ENCODE data around the gene PRMT9. TPM values are rescaled to one million over a fixed set of nuclear protein-coding genes. Genes with fewer than 3 reads are reported as not detected.

PRMT9 gene
- total RNA-seq, 4 donors from 2014 or later = 22.9 to 28.3 (median 26.2) TPM

DNA sequence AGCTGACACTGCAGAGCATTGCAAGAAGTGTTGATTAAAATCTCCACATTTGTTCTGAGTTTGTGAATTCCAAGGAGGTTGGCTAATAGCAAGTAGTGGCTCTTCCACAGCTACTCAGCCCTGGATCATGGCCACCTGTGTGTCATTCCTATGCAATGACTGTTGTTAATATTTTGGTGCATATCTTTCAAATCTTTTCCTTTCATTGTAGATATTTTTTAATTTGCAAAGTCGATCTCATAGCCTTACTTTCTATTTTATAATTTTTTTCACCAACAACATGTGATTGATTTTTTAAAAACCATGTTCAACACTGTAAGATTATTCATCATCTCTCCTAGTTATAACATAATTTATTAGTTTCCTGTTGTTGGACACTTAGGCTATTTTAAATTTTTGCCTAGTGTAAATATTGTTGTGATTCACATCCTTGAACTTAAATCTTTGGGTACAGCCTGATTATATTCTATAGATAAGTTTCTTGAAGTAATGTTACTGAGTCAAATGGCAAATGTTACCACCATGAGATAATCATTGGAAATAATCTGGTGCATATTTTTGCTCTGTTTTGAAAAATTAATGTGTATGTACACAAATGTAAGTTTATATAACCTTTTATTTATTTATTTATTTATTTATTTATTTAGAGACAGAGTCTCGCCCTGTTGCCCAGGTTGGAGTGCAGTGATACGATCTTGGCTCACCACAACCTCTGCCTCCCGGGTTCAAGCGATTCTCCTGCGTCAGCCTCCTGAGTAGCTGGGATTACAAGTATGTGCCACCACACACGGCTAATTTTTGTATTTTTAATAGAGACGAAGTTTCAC, 30.8 kb upstream of the PRMT9 start:
- WGBS, 2 donors = 93 to 95% methylated on average over 8 of the region's 8 CpGs
- no peaks in the 10 kb centered on the region for H3K36me3 ChIP-seq
- intact Hi-C loops (cut with DNase I) = no loop called here
- peak in 1 of 2 donors; percentile 8 for DNase-seq
- no peak overlapping the region for H3K27ac ChIP-seq
- H3K9me3 ChIP-seq = no peaks in the 10 kb centered on the region
- no peaks in the 10 kb centered on the region for H3K27me3 ChIP-seq
- H3K4me1 ChIP-seq = no peaks in the 10 kb centered on the region
- no peak for TF ChIP-seq POLR2A (IDR thresholded peaks at IDR 0.05)
- no peak for TF ChIP-seq CTCF (IDR thresholded peaks at IDR 0.05)
- H3K4me3 ChIP-seq (replicated peaks in 1 of 3) = no peak overlapping the region

DNA sequence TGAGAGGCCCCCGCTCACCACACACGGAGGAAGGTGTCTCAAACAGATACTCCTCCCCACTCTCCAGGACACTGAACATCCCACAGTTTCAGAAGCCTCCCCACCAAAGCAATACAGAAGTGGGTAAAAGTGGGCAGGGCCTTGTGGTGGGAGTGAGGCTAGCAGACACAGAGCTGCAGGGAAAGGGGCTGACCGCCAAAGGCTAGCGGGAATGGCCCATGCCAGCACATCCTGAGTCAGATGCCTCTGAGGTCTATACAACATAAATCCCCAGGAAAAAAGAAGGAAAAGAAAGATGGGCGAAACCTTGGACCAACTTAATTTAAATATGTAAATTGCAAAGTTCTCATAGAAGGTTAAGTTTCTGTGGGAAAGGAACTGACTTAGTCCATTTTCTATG, 26.0 kb upstream of the PRMT9 start:
- no peak for TF ChIP-seq CTCF (IDR thresholded peaks at IDR 0.05)
- TF ChIP-seq POLR2A (IDR thresholded peaks at IDR 0.05) = no peak
- Histone ChIP-seq H3K4me1 (no peaks in the 10 kb centered on the region), H3K9me3 (no peaks in the 10 kb centered on the region), H3K4me3 (replicated peaks in 1 of 3) (no peak overlapping the region), H3K27me3 (no peaks in the 10 kb centered on the region), H3K27ac (no peak overlapping the region), H3K36me3 (no peaks in the 10 kb centered on the region)
- WGBS, 2 donors = 95 to 98% methylated on average over 5 of the region's 5 CpGs
- DNase-seq = no peak
- intact Hi-C loops (cut with DNase I) = no loop called here

DNA sequence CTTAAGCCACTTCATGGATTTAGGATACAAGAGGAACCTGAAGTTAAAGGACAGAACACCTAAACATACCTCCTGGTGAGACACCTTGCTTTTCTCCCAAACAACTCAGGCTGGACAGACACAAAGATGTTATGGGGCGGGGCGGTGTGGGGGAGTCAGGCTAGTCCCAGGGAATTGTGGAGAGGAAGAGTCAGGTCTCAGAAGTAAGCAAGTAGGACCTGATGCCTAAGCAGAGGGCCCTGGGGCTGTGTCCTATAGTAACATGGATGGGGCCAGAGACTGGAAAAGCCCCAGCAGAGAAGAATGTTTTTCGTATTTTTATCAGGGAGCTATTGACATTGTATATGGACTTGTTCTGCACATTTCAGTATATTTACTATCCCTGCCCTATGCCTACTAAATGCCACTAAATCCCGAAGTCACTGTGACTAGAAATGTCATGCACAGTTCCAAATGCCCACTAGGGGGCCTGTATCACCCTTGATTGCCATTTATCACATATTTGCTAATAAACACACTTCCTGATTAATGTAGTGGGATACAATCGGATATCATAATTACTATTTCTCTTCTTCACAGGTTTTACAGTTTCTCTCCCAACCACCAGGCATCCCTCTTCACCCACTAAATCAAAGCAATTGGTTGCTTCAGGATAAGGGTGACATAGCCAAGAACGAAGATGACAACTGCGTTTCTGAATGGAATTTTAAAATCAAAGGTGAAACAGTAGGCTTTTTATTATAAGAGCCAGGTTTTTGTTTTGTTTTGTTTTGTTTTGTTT, 24.1 kb upstream of the PRMT9 start:
- DNase-seq = peak; percentile 59 to 66
- Histone ChIP-seq H3K4me1 (no peaks in the 10 kb centered on the region), H3K9me3 (no peaks in the 10 kb centered on the region), H3K27ac (no peak overlapping the region), H3K27me3 (no peaks in the 10 kb centered on the region), H3K4me3 (replicated peaks in 1 of 3) (no peak overlapping the region), H3K36me3 (no peaks in the 10 kb centered on the region)
- intact Hi-C loops (cut with DNase I) = loop anchor here (2.0 kb wide), 1 partner anchor 161 kb away; no protein-coding TSS in a partner anchor
- TF ChIP-seq POLR2A (IDR thresholded peaks at IDR 0.05) (no peak), CTCF (IDR thresholded peaks at IDR 0.05) (peak; percentile 63 to 97 (median 89))
- whole genome bisulfite sequencing, 2 donors = 42 to 47% methylated on average over 7 of the region's 7 CpGs

- no peak overlapping the region for H3K27ac ChIP-seq
- H3K9me3 ChIP-seq = no peaks in the 10 kb centered on the region
- no peaks in the 10 kb centered on the region for H3K27me3 ChIP-seq
- DNase-seq = no peak
- 84 to 87% methylated on average over 1 of the region's 1 CpG for WGBS, 2 donors
- no peaks in the 10 kb centered on the region for H3K36me3 ChIP-seq
- no peak overlapping the region for H3K4me3 ChIP-seq (replicated peaks in 1 of 3)
- no peaks in the 10 kb centered on the region for H3K4me1 ChIP-seq
- intact Hi-C loops (cut with DNase I) = no loop called here
- TF ChIP-seq CTCF (IDR thresholded peaks at IDR 0.05) = no peak
- no peak for TF ChIP-seq POLR2A (IDR thresholded peaks at IDR 0.05)
Observed at GRCh38 chr4:147704846-147705245, 20.9 kb upstream of the PRMT9 start.

DNA sequence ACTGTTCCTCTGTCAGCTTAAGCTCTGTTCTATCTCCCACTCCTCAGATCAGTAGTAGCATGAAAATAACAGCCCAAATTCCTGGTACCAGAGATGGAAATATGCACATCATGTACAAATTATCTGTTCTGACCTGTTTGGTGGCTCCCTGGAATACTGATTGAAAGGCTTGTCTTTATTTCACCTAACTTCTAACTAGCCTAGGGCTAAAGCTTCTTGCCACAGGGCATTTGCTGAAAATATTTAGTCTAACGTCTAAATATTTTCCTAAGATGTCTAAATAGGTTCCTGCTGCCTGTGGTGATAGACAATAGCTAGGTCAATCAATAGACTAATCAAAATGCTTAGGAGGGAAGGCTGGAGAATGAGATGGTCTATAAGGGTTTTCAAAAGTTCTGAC, 12.9 kb upstream of the PRMT9 start:
- Histone ChIP-seq H3K4me3 (replicated peaks in 1 of 3) (no peak overlapping the region), H3K27me3 (no peaks in the 10 kb centered on the region), H3K36me3 (no peaks in the 10 kb centered on the region), H3K9me3 (no peaks in the 10 kb centered on the region), H3K27ac (no peak overlapping the region), H3K4me1 (no peaks in the 10 kb centered on the region)
- intact Hi-C loops (cut with DNase I) = no loop called here
- 69 to 84% methylated on average over 1 of the region's 1 CpG for WGBS, 2 donors
- TF ChIP-seq CTCF (IDR thresholded peaks at IDR 0.05) (no peak), POLR2A (IDR thresholded peaks at IDR 0.05) (no peak)
- DNase-seq = no peak
